Measurements from ENCODE around the gene PRMT5. TPM values are rescaled to one million over a fixed set of nuclear protein-coding genes. Genes with fewer than 3 reads are reported as not detected.
"Not testable (repeated sequence)": the region's sequence is repeated elsewhere in the genome, so short reads cannot be mapped to it uniquely, and the experiment has no call there.

Gene PRMT5
- total RNA-seq, 1 donor from 2014 or later, result 152 TPM

- intact Hi-C loops (cut with micrococcal nuclease), result loop anchor here (5.0 kb wide), 2 partner anchors 368 to 397 kb away; partner anchors contain the start of gene PABPN1
- Mint-ChIP-seq H3K4me3 (ENCODE audit: low read depth) (no peak overlapping the region), H3K27me3 (ENCODE audit: low read depth) (no peaks in the 10 kb centered on the region), H3K27ac (no peak overlapping the region), H3K36me3 (ENCODE audit: low read depth) (peaks cover 59% of the 10 kb centered on the region), H3K9me3 (no peaks in the 10 kb centered on the region), H3K4me1 (ENCODE audit: low read depth) (peaks cover 30% of the 10 kb centered on the region)
- DNase-seq (ENCODE audit: low spot score), result no peak
These were observed 3.7 kb downstream of the PRMT5 start for GRCh38 chr14:22925513-22925912.

DNA sequence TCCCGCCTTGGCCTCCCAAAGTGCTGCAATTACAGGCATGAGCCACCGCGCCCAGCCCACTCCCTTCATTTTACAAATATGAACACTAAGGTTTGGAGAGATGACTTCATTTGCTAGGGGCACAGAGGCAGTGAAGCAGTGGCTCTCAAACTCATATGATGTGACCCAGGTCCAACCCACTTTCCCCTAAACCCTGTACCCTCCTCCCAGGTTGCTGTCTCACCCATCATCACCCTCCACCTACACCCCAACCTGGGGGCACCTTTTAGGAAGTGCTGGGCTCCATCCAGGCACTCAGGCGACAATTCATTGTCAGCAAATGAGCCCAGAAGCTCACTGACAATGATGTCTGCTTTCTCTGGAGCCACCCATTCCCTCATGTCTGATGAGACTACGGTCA, 5.4 kb downstream of the PRMT5 start:
- no peaks in the 10 kb centered on the region for H3K9me3 Mint-ChIP-seq
- no peak overlapping the region for H3K4me3 Mint-ChIP-seq (ENCODE audit: low read depth)
- peaks cover 41% of the 10 kb centered on the region for H3K4me1 Mint-ChIP-seq (ENCODE audit: low read depth)
- intact Hi-C loops (cut with micrococcal nuclease), result no loop called here
- H3K27ac Mint-ChIP-seq, result no peak overlapping the region
- no peaks in the 10 kb centered on the region for H3K27me3 Mint-ChIP-seq (ENCODE audit: low read depth)
- H3K36me3 Mint-ChIP-seq (ENCODE audit: low read depth), result peaks cover 70% of the 10 kb centered on the region
- DNase-seq (ENCODE audit: low spot score), result no peak

DNA sequence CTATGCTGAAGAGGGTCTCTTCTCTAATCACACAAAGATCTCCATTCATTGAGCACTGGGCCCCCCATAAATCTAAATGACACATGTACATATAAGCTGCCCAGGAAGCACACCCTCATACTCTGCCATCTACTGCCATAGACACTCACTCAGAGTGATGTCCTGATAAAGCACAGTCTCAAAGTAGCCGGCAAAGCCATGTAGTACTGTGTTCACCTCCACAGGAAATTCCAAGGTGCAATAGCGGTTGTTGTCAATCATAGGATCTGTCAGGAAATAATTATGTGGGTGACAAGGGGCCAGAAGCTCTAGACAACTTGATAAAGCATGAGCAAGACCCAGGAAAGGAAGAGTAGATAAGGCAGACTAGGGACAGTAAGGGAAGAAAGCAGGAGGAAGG, 6.9 kb downstream of the PRMT5 start:
- no peak overlapping the region for H3K4me3 Mint-ChIP-seq (ENCODE audit: low read depth)
- peaks cover 75% of the 10 kb centered on the region for H3K36me3 Mint-ChIP-seq (ENCODE audit: low read depth)
- H3K4me1 Mint-ChIP-seq (ENCODE audit: low read depth), result peaks cover 38% of the 10 kb centered on the region
- H3K27ac Mint-ChIP-seq, result no peak overlapping the region
- H3K27me3 Mint-ChIP-seq (ENCODE audit: low read depth), result no peaks in the 10 kb centered on the region
- intact Hi-C loops (cut with micrococcal nuclease), result no loop called here
- DNase-seq (ENCODE audit: low spot score), result no peak
- no peaks in the 10 kb centered on the region for H3K9me3 Mint-ChIP-seq

GRCh38 chr14:22920697-22921096, 8.5 kb downstream of the PRMT5 start:
- intact Hi-C loops (cut with micrococcal nuclease), result no loop called here
- no peak for DNase-seq (ENCODE audit: low spot score)
- H3K4me1 Mint-ChIP-seq (ENCODE audit: low read depth), result peaks cover 29% of the 10 kb centered on the region
- no peaks in the 10 kb centered on the region for H3K27me3 Mint-ChIP-seq (ENCODE audit: low read depth)
- no peak overlapping the region for H3K27ac Mint-ChIP-seq
- H3K36me3 Mint-ChIP-seq (ENCODE audit: low read depth), result peaks cover 73% of the 10 kb centered on the region
- no peaks in the 10 kb centered on the region for H3K9me3 Mint-ChIP-seq
- H3K4me3 Mint-ChIP-seq (ENCODE audit: low read depth), result no peak overlapping the region

GRCh38 chr14:22919601-22919921, 9.6 kb downstream of the PRMT5 start:
- no peaks in the 10 kb centered on the region for H3K27me3 Mint-ChIP-seq (ENCODE audit: low read depth)
- H3K27ac Mint-ChIP-seq, result peak overlapping the region; percentile 100
- peak overlapping the region; percentile 94 for H3K4me3 Mint-ChIP-seq (ENCODE audit: low read depth)
- H3K4me1 Mint-ChIP-seq (ENCODE audit: low read depth), result peaks cover 29% of the 10 kb centered on the region
- H3K9me3 Mint-ChIP-seq, result no peaks in the 10 kb centered on the region
- DNase-seq (ENCODE audit: low spot score), result no peak
- peaks cover 75% of the 10 kb centered on the region for H3K36me3 Mint-ChIP-seq (ENCODE audit: low read depth)
- intact Hi-C loops (cut with micrococcal nuclease), result loop anchor here (1.0 kb wide), 2 partner anchors 10 to 48 kb away; partner anchors contain the start of genes LRP10 and PRMT5

DNA sequence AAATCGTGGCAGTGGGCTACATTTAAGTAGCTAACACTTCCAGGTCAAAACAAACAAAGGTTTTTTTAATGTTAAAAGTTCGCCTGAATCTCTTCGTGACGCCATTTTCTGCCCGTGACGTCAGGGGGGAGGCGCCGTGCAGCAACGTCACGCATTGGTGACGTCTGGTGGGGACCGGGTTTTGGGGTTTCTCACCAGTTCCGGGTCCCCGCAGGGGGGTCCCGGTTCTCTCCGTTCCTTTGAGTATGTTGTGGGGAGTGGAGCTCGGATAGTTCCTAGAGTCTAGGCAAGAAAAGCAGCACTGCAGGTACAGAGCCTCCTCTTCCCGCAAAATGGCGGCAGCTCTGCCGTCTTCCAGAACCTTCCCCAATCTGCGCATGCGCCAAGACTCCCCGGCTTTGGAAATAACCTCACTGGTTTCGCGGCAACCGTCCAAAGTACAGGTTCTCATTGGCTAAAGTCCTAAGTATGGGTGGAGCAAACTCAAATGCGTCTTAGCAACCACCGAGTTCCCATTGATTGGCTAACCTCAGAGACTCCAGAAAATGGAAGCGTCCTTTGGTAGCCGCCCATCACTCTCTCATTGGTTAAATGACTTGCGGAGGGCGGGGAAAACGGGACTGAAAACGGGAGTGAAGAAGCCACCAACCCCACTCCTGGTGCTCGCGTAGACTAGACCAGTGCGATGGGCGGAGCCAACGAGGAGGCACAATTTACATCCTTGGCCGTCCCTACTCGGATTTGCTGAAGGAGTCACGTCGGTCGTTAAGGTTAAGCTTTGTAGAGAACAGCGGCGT, 10.2 kb downstream of the PRMT5 start, which contains the start of gene RBM23:
RBM23 (minus strand) TSS at position 346 of the 797 bp plus-strand sequence.
- Mint-ChIP-seq H3K27me3 (ENCODE audit: low read depth) (no peaks in the 10 kb centered on the region), H3K9me3 (no peaks in the 10 kb centered on the region), H3K4me3 (ENCODE audit: low read depth) (peak within 1 kb of the TSS; percentile 94), H3K4me1 (ENCODE audit: low read depth) (peaks cover 29% of the 10 kb centered on the region), H3K36me3 (ENCODE audit: low read depth) (peaks cover 73% of the 10 kb centered on the region), H3K27ac (peak within 1 kb of the TSS; percentile 100)
- peak; percentile 99 for DNase-seq (ENCODE audit: low spot score)
- intact Hi-C loops (cut with micrococcal nuclease), result loop anchor here (1.0 kb wide), 2 partner anchors 10 to 48 kb away; partner anchors contain the start of genes LRP10 and PRMT5

- no peaks in the 10 kb centered on the region for H3K9me3 Mint-ChIP-seq
- no peak overlapping the region for H3K27ac Mint-ChIP-seq
- peaks cover 26% of the 10 kb centered on the region for H3K4me1 Mint-ChIP-seq (ENCODE audit: low read depth)
- no peak for DNase-seq (ENCODE audit: low spot score)
- H3K36me3 Mint-ChIP-seq (ENCODE audit: low read depth), result peaks cover 70% of the 10 kb centered on the region
- no peaks in the 10 kb centered on the region for H3K27me3 Mint-ChIP-seq (ENCODE audit: low read depth)
- intact Hi-C loops (cut with micrococcal nuclease), result no loop called here
- no peak overlapping the region for H3K4me3 Mint-ChIP-seq (ENCODE audit: low read depth)
These were observed 13.2 kb downstream of the PRMT5 start for GRCh38 chr14:22915886-22916521.

GRCh38 chr14:22914836-22915235, 14.3 kb downstream of the PRMT5 start:
- H3K4me3 Mint-ChIP-seq (ENCODE audit: low read depth); H3K27me3 Mint-ChIP-seq (ENCODE audit: low read depth); H3K9me3 Mint-ChIP-seq; H3K27ac Mint-ChIP-seq; DNase-seq (ENCODE audit: low spot score); intact Hi-C loops (cut with micrococcal nuclease): not testable (repeated sequence)
- Mint-ChIP-seq H3K36me3 (ENCODE audit: low read depth) (peaks cover 61% of the 10 kb centered on the region), H3K4me1 (ENCODE audit: low read depth) (peaks cover 24% of the 10 kb centered on the region)

DNA sequence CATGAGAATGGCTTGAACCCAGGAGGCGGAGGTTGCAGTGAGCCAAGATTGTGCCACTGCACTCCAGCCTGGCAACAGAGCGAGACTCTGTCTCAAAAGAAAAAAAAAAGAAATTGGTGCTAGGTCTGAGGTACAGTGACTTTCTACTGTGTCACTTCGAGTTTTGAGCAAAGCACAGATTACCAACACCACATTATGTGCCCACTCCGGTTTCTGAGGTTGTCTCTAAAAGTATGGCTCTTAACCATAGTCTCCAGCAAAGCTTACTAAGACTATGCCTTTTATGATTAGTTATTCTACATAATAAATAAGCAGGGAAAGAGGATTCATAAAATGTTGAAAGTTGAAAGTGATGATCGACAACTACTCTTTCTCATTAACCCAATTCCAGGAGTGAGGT, 18.3 kb downstream of the PRMT5 start:
- Mint-ChIP-seq H3K4me1 (ENCODE audit: low read depth) (peaks cover 4% of the 10 kb centered on the region), H3K27ac (no peak overlapping the region), H3K4me3 (ENCODE audit: low read depth) (no peak overlapping the region), H3K27me3 (ENCODE audit: low read depth) (no peaks in the 10 kb centered on the region), H3K9me3 (no peaks in the 10 kb centered on the region), H3K36me3 (ENCODE audit: low read depth) (peaks cover 62% of the 10 kb centered on the region)
- no peak for DNase-seq (ENCODE audit: low spot score)
- intact Hi-C loops (cut with micrococcal nuclease), result no loop called here

DNA sequence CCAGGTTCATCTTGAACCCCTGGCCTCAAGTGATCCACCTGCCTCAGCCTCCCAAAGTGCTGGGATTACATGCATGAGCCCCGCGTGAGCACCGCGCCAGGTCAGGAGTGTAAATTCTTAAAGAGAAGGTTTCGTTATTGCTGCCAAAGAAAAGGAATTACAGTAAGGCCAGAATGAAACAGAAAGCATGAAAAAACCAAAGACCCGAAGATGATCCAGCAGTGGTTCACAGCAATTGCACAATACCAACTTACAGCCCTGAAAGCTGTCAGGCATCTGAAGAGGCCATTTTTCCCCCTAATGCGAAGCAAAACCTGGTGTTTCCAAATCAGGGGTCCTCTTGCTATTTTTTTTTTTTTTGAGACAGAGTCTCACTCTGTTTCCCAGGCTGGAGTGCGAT, 20.6 kb downstream of the PRMT5 start:
- H3K27ac Mint-ChIP-seq, result no peak overlapping the region
- no peak overlapping the region for H3K4me3 Mint-ChIP-seq (ENCODE audit: low read depth)
- intact Hi-C loops (cut with micrococcal nuclease), result no loop called here
- DNase-seq (ENCODE audit: low spot score), result no peak
- no peaks in the 10 kb centered on the region for H3K9me3 Mint-ChIP-seq
- peaks cover 70% of the 10 kb centered on the region for H3K36me3 Mint-ChIP-seq (ENCODE audit: low read depth)
- H3K4me1 Mint-ChIP-seq (ENCODE audit: low read depth), result peaks cover 4% of the 10 kb centered on the region
- no peaks in the 10 kb centered on the region for H3K27me3 Mint-ChIP-seq (ENCODE audit: low read depth)

GRCh38 chr14:22907429-22907828, 21.7 kb downstream of the PRMT5 start:
- Mint-ChIP-seq H3K27me3 (ENCODE audit: low read depth) (no peaks in the 10 kb centered on the region), H3K27ac (no peak overlapping the region), H3K4me3 (ENCODE audit: low read depth) (no peak overlapping the region), H3K36me3 (ENCODE audit: low read depth) (peaks cover 64% of the 10 kb centered on the region), H3K9me3 (no peaks in the 10 kb centered on the region), H3K4me1 (ENCODE audit: low read depth) (peaks cover 3% of the 10 kb centered on the region)
- intact Hi-C loops (cut with micrococcal nuclease), result no loop called here
- DNase-seq (ENCODE audit: low spot score), result no peak

GRCh38 chr14:22906073-22906472, 23.1 kb downstream of the PRMT5 start:
- no peaks in the 10 kb centered on the region for H3K27me3 Mint-ChIP-seq (ENCODE audit: low read depth)
- intact Hi-C loops (cut with micrococcal nuclease), result no loop called here
- H3K27ac Mint-ChIP-seq, result no peak overlapping the region
- peaks cover 62% of the 10 kb centered on the region for H3K36me3 Mint-ChIP-seq (ENCODE audit: low read depth)
- DNase-seq (ENCODE audit: low spot score), result no peak
- no peaks in the 10 kb centered on the region for H3K9me3 Mint-ChIP-seq
- H3K4me1 Mint-ChIP-seq (ENCODE audit: low read depth), result peaks cover 1% of the 10 kb centered on the region
- H3K4me3 Mint-ChIP-seq (ENCODE audit: low read depth), result no peak overlapping the region

- Mint-ChIP-seq H3K27ac (no peak overlapping the region), H3K4me1 (ENCODE audit: low read depth) (peaks cover 6% of the 10 kb centered on the region), H3K9me3 (no peaks in the 10 kb centered on the region), H3K4me3 (ENCODE audit: low read depth) (no peak overlapping the region), H3K36me3 (ENCODE audit: low read depth) (peaks cover 63% of the 10 kb centered on the region), H3K27me3 (ENCODE audit: low read depth) (no peaks in the 10 kb centered on the region)
- intact Hi-C loops (cut with micrococcal nuclease), result no loop called here
- DNase-seq (ENCODE audit: low spot score), result no peak
These were observed 23.5 kb downstream of the PRMT5 start for GRCh38 chr14:22905627-22906026.

All from activated T-helper 2 cell treated with anti-CD3 and anti-CD28 coated beads, Interferon-gamma antibody, Interleukin-2, Interleukin-4, amounts not matched to agents 10 μg/mL and 5 μg/mL and 100 μg/mL, durations not matched to agents 14 hours and 24 hours and 36 hours (primary cell).